Fibroblast of lung (primary cell): ENCODE measurements around the gene YWHAH. TPM values are rescaled to one million over a fixed set of nuclear protein-coding genes. Genes with fewer than 3 reads are reported as not detected.

Experiments
- DNase-seq, 2 donors: peaks; one replicate each; pipeline versions ENCODE4 v3.0.0 to v3.0.0-alpha.2; 2010; ENCODE audit warnings: low read depth in 2 of 2
- H2AFZ ChIP-seq: 2 replicates; pipeline ENCODE4 v1.5.1; 2012; ENCODE audit warnings: low read length, control low read depth, inconsistent platforms
- H3K27ac ChIP-seq: 2 replicates; pipeline ENCODE4 v1.5.1; 2011; ENCODE audit warnings: low read length, control low read depth; ENCODE audit not compliant: insufficient read depth
- H3K27me3 ChIP-seq: 2 replicates; pipeline ENCODE4 v1.5.1; 2011; ENCODE audit warnings: mild to moderate bottlenecking, low read length; ENCODE audit not compliant: control insufficient read depth, insufficient read depth
- H3K36me3 ChIP-seq: 2 replicates; pipeline ENCODE4 v1.5.1; 2011; ENCODE audit warnings: low read length; ENCODE audit not compliant: control insufficient read depth, insufficient read depth
- H3K4me1 ChIP-seq: 2 replicates; pipeline ENCODE4 v1.5.1; 2011; ENCODE audit warnings: low read length; ENCODE audit not compliant: control insufficient read depth, insufficient read depth; ENCODE audit errors: extremely low read depth
- H3K4me2 ChIP-seq: 2 replicates; pipeline ENCODE4 v1.5.1; 2011; ENCODE audit warnings: low read length, control low read depth; ENCODE audit not compliant: insufficient read depth; ENCODE audit errors: extremely low read depth
- H3K4me3 ChIP-seq, 4 experiments: fragments of 200-600 bp in 1 of 4; sonication (generic) in 1 of 4; replicated peaks in 1 of 4; 2 replicates each; pipeline ENCODE4 v1.5.1; 2011 to 2016; ENCODE audit warnings: low read length in 4 of 4, low read depth in 3 of 4, mild to moderate bottlenecking in 3 of 4, control low read depth in 2 of 4, inconsistent platforms in 1 of 4, mixed read lengths in 1 of 4; ENCODE audit not compliant: insufficient read depth in 1 of 4; ENCODE audit errors: control extremely low read depth in 1 of 4
- H3K79me2 ChIP-seq: 2 replicates; pipeline ENCODE4 v1.5.1; 2012; ENCODE audit warnings: mild to moderate bottlenecking, low read length, inconsistent platforms; ENCODE audit not compliant: control insufficient read depth, insufficient read depth
- H3K9ac ChIP-seq: 2 replicates; pipeline ENCODE4 v1.5.1; 2011; ENCODE audit warnings: mild to moderate bottlenecking, low read length, control low read depth; ENCODE audit not compliant: insufficient read depth
- H3K9me3 ChIP-seq: 2 replicates; pipeline ENCODE4 v1.5.1; 2012; ENCODE audit warnings: low read depth, low read length; ENCODE audit not compliant: control insufficient read depth, insufficient read depth
- H4K20me1 ChIP-seq: 2 replicates; pipeline ENCODE4 v1.5.1; 2011; ENCODE audit warnings: low read length; ENCODE audit not compliant: control insufficient read depth, insufficient read depth; ENCODE audit errors: extremely low read depth
- EZH2 ChIP-seq: IDR thresholded peaks from 2 replicates; pipeline ENCODE4 v1.5.1; 2012; ENCODE audit warnings: low read length, control low read depth, mild to moderate bottlenecking; ENCODE audit errors: missing control alignments
- polyA plus RNA-seq, 2 donors: library from polyadenylated mRNA; depleted of rRNA in 1 of 2; stranded (reverse) in 1 of 2; unstranded in 1 of 2; fragments of >200 nt; gene quantifications; 2 replicates each; pipeline ENCODE4 v1.2.1, GENCODE V29; 2011 to 2012; ENCODE audit warnings: missing spikeins in 1 of 2
- total RNA-seq: library from RNA; depleted of rRNA; stranded (reverse); fragments of >200 nt; gene quantifications from 2 replicates; pipeline ENCODE4 v1.2.1, GENCODE V29; 2014
- TF ChIP-seq, protein P1 (sequence below), 2 donors: IDR thresholded peaks in 1 of 2; conservative IDR thresholded peaks in 1 of 2; 1 replicate in 1 of 2; 2 replicates in 1 of 2; pipeline ENCODE4 v1.5.1; 2011 to 2012; ENCODE audit warnings: low read length in 2 of 2, control low read depth in 1 of 2, inconsistent platforms in 1 of 2, low read depth in 1 of 2, mild to moderate bottlenecking in 1 of 2

YWHAH gene
- total and polyA plus RNA-seq, 2 donors (not counting 1 experiment from before 2014, with no cell fraction given) = 77.5 to 250 TPM

GRCh38 chr22:31944700-31945442 is 536 bp downstream of the YWHAH start:
- peaks cover 53% of the 10 kb centered on the region for H3K79me2 ChIP-seq
- peaks cover 2% of the 10 kb centered on the region for H3K36me3 ChIP-seq
- H3K9me3 ChIP-seq = no peaks in the 10 kb centered on the region

GRCh38 chr22:31945443-31945855 is 1.1 kb downstream of the YWHAH start:
- H3K4me3 ChIP-seq = peak overlapping the region; percentile 95 to 99 (median 96)
- H3K27ac ChIP-seq = peak overlapping the region; percentile 89
- no peak overlapping the region for H2AFZ ChIP-seq
- peak overlapping the region; percentile 94 for H3K9ac ChIP-seq
- no peaks in the 10 kb centered on the region for H3K27me3 ChIP-seq
- peaks cover 59% of the 10 kb centered on the region for H3K79me2 ChIP-seq
- H3K36me3 ChIP-seq = peaks cover 2% of the 10 kb centered on the region
- peaks cover 10% of the 10 kb centered on the region for H3K4me1 ChIP-seq
- peaks cover 2% of the 10 kb centered on the region for H4K20me1 ChIP-seq
- no peak for DNase-seq
- no peaks in the 10 kb centered on the region for H3K9me3 ChIP-seq
- TF ChIP-seq, protein P1, sequence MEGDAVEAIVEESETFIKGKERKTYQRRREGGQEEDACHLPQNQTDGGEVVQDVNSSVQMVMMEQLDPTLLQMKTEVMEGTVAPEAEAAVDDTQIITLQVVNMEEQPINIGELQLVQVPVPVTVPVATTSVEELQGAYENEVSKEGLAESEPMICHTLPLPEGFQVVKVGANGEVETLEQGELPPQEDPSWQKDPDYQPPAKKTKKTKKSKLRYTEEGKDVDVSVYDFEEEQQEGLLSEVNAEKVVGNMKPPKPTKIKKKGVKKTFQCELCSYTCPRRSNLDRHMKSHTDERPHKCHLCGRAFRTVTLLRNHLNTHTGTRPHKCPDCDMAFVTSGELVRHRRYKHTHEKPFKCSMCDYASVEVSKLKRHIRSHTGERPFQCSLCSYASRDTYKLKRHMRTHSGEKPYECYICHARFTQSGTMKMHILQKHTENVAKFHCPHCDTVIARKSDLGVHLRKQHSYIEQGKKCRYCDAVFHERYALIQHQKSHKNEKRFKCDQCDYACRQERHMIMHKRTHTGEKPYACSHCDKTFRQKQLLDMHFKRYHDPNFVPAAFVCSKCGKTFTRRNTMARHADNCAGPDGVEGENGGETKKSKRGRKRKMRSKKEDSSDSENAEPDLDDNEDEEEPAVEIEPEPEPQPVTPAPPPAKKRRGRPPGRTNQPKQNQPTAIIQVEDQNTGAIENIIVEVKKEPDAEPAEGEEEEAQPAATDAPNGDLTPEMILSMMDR (conservative IDR thresholded peaks at IDR 0.05 in 1 of 2, IDR thresholded peaks at IDR 0.05 in 1 of 2; ENCODE audit: low read depth in 1 of 2, low read length in 2 of 2) = no peak
- no peak for TF ChIP-seq EZH2
- peak overlapping the region; percentile 98 for H3K4me2 ChIP-seq

More at GRCh38 chr22:31944700-31945442, 536 bp downstream of the YWHAH start:
- H3K4me1 ChIP-seq = peaks cover 7% of the 10 kb centered on the region
- DNase-seq = peak in 1 of 2 donors; percentile 12
- peak overlapping the region; percentile 95 to 99 (median 96) for H3K4me3 ChIP-seq
- peak overlapping the region; percentile 89 for H3K27ac ChIP-seq
- no peaks in the 10 kb centered on the region for H3K27me3 ChIP-seq
- H2AFZ ChIP-seq = peak overlapping the region; percentile 47
- H4K20me1 ChIP-seq = peaks cover 2% of the 10 kb centered on the region
- peak overlapping the region; percentile 94 for H3K9ac ChIP-seq
- TF ChIP-seq, protein P1 (conservative IDR thresholded peaks at IDR 0.05 in 1 of 2, IDR thresholded peaks at IDR 0.05 in 1 of 2; ENCODE audit: low read depth in 1 of 2, low read length in 2 of 2) = peak in 1 of 2 donors; percentile 17
- no peak for TF ChIP-seq EZH2
- peak overlapping the region; percentile 98 for H3K4me2 ChIP-seq

DNA sequence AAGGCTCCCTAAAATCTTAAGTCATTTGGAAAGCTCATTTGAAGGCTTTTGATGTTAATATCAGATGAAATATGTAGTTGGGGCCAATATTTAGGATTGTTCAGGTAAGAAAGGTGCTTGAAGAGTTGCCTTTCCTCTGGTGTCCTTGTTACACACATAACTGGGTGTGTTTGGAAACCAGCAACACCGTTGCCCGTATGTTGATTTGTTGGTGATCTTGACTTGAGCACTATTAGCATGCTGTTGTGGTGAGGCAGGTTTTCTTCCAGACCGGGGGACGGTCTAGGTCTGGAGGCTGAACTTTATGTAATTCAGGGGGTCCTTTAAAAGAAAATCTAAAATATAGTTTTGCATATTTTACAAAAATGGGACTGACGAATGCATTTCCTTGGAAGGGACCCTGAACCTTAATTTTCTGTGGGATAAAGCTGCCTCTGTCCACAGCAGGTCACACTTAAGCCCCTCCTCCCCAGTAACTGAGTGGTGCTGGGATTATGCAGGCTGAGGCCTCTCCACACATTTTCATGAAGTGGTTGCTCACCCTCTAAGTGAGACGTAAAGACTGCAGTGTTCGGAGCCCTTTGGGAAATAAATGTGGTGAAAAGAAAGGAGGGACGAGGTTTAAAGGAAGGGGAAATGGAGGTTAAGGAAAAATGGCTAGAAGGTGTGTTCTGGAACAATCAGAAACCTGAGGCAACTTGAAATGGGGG is 1.8 kb downstream of the YWHAH start:
- Histone ChIP-seq H3K9ac (peak overlapping the region; percentile 94), H4K20me1 (peaks cover 2% of the 10 kb centered on the region), H3K27ac (peak overlapping the region; percentile 89), H3K4me1 (peaks cover 15% of the 10 kb centered on the region), H3K9me3 (no peaks in the 10 kb centered on the region), H3K27me3 (no peaks in the 10 kb centered on the region), H3K4me2 (peak overlapping the region; percentile 98), H2AFZ (no peak overlapping the region), H3K36me3 (peaks cover 2% of the 10 kb centered on the region), H3K4me3 (peak overlapping the region; percentile 95 to 99 (median 96)), H3K79me2 (peaks cover 66% of the 10 kb centered on the region)
- DNase-seq = peak in 1 of 2 donors; percentile 31
- no peak for TF ChIP-seq EZH2
- TF ChIP-seq, protein P1 (conservative IDR thresholded peaks at IDR 0.05 in 1 of 2, IDR thresholded peaks at IDR 0.05 in 1 of 2; ENCODE audit: low read depth in 1 of 2, low read length in 2 of 2) = no peak
